ENCODE results near the gene TMEM175.
"Not testable (repeated sequence)": the region's sequence is repeated elsewhere in the genome, so short reads cannot be mapped to it uniquely, and the experiment has no call there.

The TMEM175 gene

DNA sequence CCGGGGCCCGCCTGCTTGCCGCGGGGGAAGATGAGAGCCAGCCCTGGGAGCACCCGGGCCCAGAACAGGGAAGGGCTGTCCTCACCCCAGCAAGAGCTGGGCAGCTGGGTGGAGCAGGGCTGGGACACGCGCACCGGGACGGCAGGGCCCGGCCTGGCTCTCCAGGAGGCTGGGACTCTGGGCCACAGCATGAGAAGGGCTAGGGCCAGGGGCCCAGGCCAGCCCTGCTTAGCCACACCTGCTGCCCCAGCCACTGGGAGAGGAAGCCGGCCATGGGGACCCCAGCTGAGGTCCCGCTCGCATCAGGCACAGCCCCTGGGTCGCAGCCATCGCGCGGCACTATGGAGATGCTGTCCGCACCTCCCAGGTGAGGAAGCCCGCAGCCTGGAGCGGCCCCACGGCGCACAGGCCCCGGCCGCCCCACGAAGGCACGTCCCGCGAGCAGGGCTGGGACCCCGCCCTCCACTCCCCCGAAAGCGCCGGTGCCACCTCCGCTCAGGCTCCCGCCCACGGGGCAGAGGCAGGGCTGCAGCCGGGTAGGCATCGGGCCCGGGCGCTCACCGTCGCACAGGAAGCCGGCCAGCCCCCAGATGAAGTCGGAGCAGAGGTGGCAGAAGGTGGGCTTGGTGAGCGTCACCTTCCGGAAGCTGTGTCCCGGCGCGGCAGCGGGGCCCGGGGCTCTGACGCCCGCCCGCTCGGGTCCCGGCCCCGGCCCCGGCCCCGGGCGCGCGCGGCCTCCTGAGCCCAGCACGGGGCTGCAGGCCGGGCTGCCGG, 40.6 kb downstream of the TMEM175 start:
- peak; percentile 65 for DNase-seq (ENCODE audit: low spot score)

- DNase-seq (ENCODE audit: low spot score): peak; percentile 100
These were observed 41.5 kb downstream of the TMEM175 start, which contains the start of gene DGKQ for GRCh38 chr4:973431-974397. TSS of gene DGKQ (minus strand) at chr4:973569. CDS start at chr4:973482, 87 bp downstream.

DNA sequence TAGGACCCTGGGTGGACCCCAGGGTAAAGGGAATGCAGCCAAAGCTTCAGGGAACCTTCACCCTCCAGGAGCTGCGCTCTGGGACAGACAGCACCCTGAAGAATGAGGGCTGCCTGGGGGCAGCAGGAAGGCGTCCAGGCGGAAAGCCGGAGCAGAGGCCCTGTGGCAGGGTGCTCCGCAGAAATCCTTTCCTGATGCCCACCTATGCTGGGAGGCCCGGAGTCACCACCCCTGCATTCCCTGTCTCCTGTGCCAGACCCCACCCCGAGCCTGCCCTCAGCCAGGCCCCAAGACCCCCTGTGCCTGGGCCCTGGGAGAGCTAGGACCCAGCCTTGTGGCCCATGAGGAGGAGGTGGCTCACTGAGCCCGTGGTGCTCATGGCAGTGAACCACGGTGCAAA, 42.4 kb downstream of the TMEM175 start:
- no peak for DNase-seq (ENCODE audit: low spot score)

- DNase-seq (ENCODE audit: low spot score): not testable (repeated sequence)
These were observed 43.8 kb downstream of the TMEM175 start for GRCh38 chr4:976016-976415.

DNA sequence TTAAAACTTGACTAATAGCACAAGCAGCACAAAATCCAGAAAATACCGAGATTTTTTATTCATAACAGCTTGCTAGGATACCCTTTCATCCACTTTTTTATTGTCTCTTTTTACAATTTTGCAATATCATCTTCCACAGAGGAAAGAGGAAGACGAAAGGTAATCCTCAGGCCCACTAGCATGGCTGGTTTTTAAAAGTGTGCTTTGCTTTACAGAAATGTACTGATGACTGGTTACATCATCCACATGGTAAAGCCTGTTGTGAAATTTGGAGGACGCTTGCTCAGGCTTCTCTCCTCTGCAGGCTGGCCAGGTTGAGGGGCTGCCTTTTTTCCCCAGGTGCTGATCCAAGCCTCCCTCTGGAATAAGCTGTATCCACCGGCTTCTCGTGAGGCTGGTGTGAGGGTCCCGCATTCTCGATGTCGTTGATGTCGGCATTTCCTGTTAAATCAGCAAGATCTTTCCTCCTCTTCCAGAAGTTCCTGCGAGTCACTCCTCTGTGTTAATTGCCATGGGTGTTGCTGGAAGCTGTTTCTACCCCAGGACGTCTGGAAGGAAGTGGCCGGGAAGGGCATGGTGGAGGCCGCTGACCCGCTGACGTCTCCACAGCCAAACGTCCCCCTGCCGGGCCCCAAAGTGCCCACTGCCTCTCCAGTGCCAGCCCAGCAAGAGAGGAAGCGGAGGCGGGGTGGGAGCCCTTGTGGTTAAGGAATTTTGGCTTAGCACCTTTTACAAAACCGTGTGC, 46.9 kb downstream of the TMEM175 start:
- DNase-seq (ENCODE audit: low spot score): no peak

DNA sequence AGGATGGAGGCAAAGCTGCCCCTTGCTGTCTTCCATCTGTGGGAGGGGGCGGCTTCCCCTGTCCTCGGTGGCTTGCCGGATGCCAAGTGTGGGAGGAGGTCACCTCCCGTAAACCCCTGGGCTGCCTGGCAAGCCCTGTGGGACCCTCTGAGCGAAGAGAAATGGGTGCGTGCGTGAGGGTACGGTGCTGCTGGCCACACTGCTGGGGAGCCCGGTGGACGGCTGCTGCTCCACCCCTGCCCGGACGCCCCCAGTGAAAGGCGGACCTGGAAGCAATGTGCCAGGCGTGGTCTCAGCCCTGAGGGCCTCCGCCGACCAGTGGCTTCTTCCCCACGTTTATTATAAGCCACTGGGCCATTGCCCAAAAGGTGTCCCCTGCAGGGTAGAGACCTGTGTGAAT, 50.0 kb downstream of the TMEM175 start:
- DNase-seq (ENCODE audit: low spot score): no peak

DNA sequence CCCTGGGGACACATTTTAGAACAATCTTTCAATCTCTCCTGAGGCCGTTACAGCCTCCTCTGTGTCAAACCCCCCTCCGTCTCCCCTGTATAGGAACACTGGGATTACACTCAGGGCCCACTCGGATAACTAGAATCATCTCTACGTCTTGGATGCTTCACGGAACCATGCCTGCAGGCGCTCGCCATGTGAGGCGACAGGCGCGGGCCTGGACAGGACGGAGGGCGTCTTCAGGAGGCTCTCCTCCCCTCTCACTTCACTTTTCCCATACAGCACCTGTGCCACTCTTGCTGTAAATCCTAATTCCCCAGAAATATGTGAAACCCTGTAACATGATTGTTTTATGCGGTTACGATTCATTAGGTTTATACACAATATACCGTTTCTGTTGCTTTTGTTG, 50.6 kb downstream of the TMEM175 start:
- DNase-seq (ENCODE audit: low spot score): no peak

DNA sequence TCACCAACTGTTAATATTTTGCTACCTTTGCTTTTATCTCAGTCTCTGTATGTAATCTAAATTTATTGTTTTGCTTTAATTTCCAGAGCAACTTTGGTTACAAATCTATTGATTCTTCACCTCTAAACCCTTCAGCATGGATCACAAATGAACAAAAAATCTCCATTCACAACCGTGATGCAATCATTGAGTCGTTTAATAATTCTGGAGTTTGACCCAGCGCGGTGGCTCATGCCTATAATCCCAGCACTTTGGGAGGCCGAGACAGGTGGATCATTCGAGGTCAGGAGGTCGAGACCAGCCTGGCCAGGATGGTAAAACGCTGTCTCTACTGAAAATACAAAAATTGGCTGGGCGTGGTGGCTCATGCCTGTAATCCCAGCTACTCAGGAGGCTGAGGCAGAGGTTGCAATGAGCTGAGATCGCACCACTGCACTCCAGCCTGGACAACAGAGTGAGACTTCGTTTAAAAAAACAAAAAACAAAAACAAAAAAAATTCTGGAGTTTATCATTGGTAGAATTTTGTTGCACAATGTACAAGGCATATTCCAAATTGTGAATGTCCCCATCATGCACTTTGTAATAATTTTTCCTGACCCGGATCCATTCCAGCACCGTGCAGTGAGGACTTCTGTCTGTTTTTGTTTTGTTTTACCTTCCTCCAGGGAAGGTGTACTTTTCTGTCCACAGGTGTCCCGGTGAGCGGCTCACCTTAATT, 52.2 kb downstream of the TMEM175 start:
- no peak for DNase-seq (ENCODE audit: low spot score)

DNA sequence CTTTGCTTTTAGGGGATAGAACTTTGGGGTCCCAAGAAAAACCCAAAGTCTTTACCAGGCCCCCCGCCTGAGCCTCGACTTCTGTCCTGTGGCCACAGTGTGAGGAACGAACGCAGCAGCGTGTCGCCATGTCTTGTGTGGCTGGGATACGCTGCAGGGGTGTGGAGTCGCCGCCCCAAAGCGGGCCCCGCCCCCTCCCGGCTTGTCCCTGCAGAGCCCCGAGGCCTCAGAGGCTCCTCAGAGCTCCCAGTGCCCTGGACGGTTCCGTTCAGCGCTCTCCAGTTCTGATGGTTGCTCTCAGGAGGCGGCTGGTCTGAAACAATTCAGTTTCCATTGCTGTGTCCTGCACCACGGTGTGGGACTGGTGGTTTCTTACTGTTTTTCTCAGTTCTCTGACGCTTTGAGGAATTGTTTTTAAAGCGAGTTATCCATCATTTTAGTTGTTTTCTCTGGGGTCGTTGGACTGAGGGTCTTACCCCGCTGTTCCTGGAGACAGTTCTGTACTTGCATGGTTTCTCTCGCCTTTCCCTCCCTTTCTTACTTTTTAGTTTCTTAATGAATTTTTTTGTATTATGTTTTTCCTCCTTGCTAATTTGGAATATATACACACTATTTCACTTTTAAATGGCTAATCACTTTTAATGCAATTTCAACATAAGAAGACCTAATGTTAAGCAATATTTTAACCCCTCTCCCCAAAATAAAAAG, 53.0 kb downstream of the TMEM175 start:
- peak; percentile 88 for DNase-seq (ENCODE audit: low spot score)

GRCh38 chr4:986428-986878, 54.2 kb downstream of the TMEM175 start:
- no peak for DNase-seq (ENCODE audit: low spot score)

- peak; percentile 81 for DNase-seq (ENCODE audit: low spot score)
These were observed 54.8 kb downstream of the TMEM175 start, which contains the start of gene IDUA for GRCh38 chr4:986879-987623. TSS of gene IDUA (plus strand) at chr4:987044. CDS start at chr4:987085, 41 bp downstream.

- DNase-seq (ENCODE audit: low spot score): no peak
These were observed 55.6 kb downstream of the TMEM175 start for GRCh38 chr4:987624-988513.

GRCh38 chr4:988726-989721, 56.8 kb downstream of the TMEM175 start:
- no peak for DNase-seq (ENCODE audit: low spot score)

DNA sequence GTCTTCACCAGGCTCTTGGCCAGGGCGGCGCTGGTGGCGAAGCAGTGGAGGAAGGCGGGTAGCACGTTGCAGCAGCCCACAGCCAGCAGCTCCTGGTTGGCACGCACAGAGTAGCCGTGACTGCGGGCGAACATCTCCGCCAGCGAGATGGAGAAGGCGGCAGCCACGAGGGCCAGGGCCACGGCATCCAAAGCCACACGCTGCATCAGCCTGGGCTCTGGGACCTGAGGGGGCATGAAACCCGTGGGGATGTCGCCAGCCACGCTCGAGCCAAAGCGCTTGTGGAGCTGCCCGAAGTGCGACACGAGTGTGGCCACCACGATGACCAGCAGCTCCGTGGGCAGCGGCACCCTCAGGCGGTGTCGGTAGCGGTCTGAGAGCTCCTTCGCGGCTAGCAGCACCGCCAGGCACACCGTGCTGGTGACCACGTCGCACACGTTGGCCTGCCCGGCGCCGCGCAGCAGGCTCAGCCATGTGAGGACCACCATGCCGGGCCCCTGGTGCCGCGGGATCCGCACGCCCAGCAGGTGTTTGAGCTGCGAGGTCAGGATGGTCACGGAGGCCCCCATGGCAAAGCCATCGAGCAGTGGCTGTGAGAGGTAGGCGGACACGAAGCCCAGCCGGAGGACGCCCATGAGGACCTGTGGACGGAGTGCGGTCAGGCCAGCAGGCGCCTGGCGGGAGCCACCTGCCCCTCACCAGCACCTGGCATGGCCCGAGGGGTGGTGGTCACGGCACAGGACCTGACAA, 57.6 kb downstream of the TMEM175 start:
- DNase-seq (ENCODE audit: low spot score): no peak

DNA sequence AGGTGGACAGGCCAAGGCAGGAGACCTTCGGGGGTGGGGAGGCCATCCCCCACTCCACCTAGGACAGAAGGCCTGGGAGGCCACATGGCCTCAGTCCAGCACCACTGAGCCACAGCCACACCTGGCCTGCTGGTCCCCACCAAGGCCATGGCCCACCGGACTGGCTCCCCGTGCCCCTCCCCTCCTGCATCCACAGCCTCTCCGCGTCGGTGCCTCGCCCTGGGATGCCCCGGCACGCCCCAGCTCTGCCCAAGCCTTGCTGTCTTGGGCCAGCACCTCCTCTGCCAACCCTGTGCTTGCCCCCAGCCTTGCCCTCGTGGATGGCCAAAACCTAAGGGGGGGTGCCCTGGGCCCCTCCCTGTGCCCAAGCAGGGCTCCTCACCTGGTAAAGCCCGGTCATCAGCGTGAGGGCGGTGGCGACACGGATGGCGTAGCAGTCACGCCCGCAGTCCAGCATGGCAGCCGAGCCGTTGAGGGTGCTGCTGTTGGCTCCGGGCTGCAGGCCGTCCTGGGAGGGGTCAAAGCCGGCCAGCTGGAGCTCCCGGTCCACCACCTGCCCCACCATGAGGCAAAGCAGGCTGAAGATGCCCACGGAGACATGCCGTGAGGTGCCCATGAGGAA, 58.6 kb downstream of the TMEM175 start:
- DNase-seq (ENCODE audit: low spot score): no peak

Data from iPS-NIHi11 (cell line).